A673 (cell line): ENCODE data around the gene FMNL3.
"Not testable (repeated sequence)": the region's sequence is repeated elsewhere in the genome, so short reads cannot be mapped to it uniquely, and the experiment has no call there.

Source experiments
- CTCF ChIP-seq: fragments of 300-800, 200-600 bp; sonication (generic); conservative IDR thresholded peaks from 2 replicates; pipeline ENCODE4 v1.5.1; 2017; ENCODE audit warnings: low read depth, mild to moderate bottlenecking, antibody characterized with exemption, low read length, moderate library complexity, mixed read lengths
- EZH2 ChIP-seq: fragments of 200-600 bp; sonication (generic); IDR thresholded peaks from 2 replicates; pipeline ENCODE4 v1.6.1; 2017; ENCODE audit warnings: borderline replicate concordance, low read depth, mild to moderate bottlenecking, mixed read lengths, antibody characterized with exemption, low read length; ENCODE audit not compliant: poor library complexity, severe bottlenecking

DNA sequence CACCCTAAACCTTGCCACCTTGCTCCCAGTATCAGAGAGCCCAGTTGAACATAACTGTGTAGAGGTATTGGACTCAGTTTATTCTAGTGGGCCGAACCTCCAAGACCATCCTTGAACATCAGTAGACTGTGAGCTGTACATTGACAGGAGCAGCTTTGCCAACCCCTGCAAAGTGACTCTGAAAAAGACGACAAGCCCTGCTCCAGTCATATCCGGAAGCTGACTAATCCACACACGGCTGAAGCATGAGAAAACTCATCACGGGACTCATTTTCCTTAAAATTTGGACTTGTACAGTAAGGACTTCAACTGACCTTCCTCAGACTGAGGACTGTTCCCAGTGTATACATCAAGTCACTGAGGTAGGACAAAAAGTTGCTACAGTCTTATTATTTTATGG lies 31.5 kb upstream of the FMNL3 start:
- not testable (repeated sequence) for TF ChIP-seq EZH2, CTCF
